OCI-LY7 (cell line): ENCODE measurements around the gene MRTFB. TPM values are rescaled to one million over a fixed set of nuclear protein-coding genes. Genes with fewer than 3 reads are reported as not detected.

Source experiments
- BruUV-seq: library from RNA; stranded (reverse); fragments of 400-500 nt; replicated peaks from 2 replicates; lab custom pipeline; 2021; lab: Mats Ljungman, UMichigan
- CTCF ChIA-PET: fragments of 300-600 bp; sonication (Branson Sonifier 250); formaldehyde crosslinking; loops from one replicate; lab custom pipeline; 2022; ENCODE audit warnings: antibody characterized with exemption; ENCODE audit not compliant: unreplicated experiment; lab: Charles Lee
- POLR2A ChIA-PET: fragments of 300-600 bp; sonication (Branson Sonifier 250); formaldehyde crosslinking; loops from one replicate; lab custom pipeline; 2022; ENCODE audit warnings: antibody characterized with exemption; lab: Charles Lee
- DNase-seq: peaks from one replicate; pipeline ENCODE4 v3.0.0-alpha.2; 2015; ENCODE audit warnings: low spot score
- H2AFZ ChIP-seq: fragments of 200-600 bp; sonication (generic), shearing (Covaris generic); 2 replicates; pipeline ENCODE4 v1.6.1; 2014; ENCODE audit warnings: mild to moderate bottlenecking, antibody characterized with exemption, low read length, moderate library complexity
- H3K27ac ChIP-seq: fragments of 200-600 bp; sonication (generic); 2 replicates; pipeline ENCODE4 v1.5.1; 2014; ENCODE audit warnings: mixed run types, low read depth, mild to moderate bottlenecking, moderate library complexity, low read length, inconsistent platforms; ENCODE audit not compliant: poor library complexity, severe bottlenecking
- H3K36me3 ChIP-seq: fragments of 200-600 bp; sonication (generic); 2 replicates; pipeline ENCODE4 v1.6.1; 2014; ENCODE audit warnings: mild to moderate bottlenecking, antibody characterized with exemption, low read length, moderate library complexity, mixed read lengths; ENCODE audit not compliant: insufficient read depth
- H3K4me1 ChIP-seq: fragments of 200-600 bp; sonication (generic); 2 replicates; pipeline ENCODE4 v1.5.1; 2014; ENCODE audit warnings: mild to moderate bottlenecking, low read length; ENCODE audit not compliant: insufficient read depth, poor library complexity, severe bottlenecking
- H3K4me2 ChIP-seq: fragments of 200-600 bp; sonication (generic); 2 replicates; pipeline ENCODE4 v1.6.1; 2014; ENCODE audit warnings: mild to moderate bottlenecking, low read length
- H3K4me3 ChIP-seq: fragments of 200-600 bp; sonication (generic); 2 replicates; pipeline ENCODE4 v1.5.1; 2014; ENCODE audit warnings: mild to moderate bottlenecking, low read depth, low read length; ENCODE audit not compliant: poor library complexity, severe bottlenecking
- H3K79me2 ChIP-seq: fragments of 200-600 bp; sonication (generic); 2 replicates; pipeline ENCODE4 v1.6.1; 2016; ENCODE audit warnings: low read depth, mild to moderate bottlenecking, low read length, moderate library complexity, mixed read lengths; ENCODE audit not compliant: insufficient read depth
- H3K9me2 ChIP-seq: fragments of 200-600 bp; sonication (generic); 2 replicates; pipeline ENCODE4 v1.6.1; 2016; ENCODE audit warnings: mild to moderate bottlenecking, low read length, mixed read lengths; ENCODE audit not compliant: insufficient read depth
- H3K9me3 ChIP-seq: fragments of 200-600 bp; sonication (generic); 2 replicates; pipeline ENCODE4 v1.6.1; 2014; ENCODE audit warnings: mild to moderate bottlenecking, mixed run types, low read length, mixed read lengths
- H4K20me1 ChIP-seq: fragments of 200-600 bp; sonication (generic); 2 replicates; pipeline ENCODE4 v1.6.1; 2014; ENCODE audit warnings: mild to moderate bottlenecking, antibody characterized with exemption, low read length, moderate library complexity, mixed read lengths; ENCODE audit not compliant: insufficient read depth
- CTCF ChIP-seq: fragments of 200-600 bp; sonication (generic); conservative IDR thresholded peaks from 2 replicates; pipeline ENCODE4 v1.5.1; 2014; ENCODE audit warnings: mild to moderate bottlenecking, antibody characterized with exemption, low read length, moderate library complexity, mixed read lengths
- EZH2phosphoT487 ChIP-seq: fragments of 200-600 bp; sonication (generic); IDR thresholded peaks from 2 replicates; pipeline ENCODE4 v1.6.1; 2018; ENCODE audit warnings: low read depth, borderline replicate concordance, mild to moderate bottlenecking, mixed run types, antibody characterized with exemption, low read length, moderate library complexity, mixed read lengths
- intact Hi-C: fragments of 100-400 bp; cut with micrococcal nuclease; formaldehyde crosslinking; loops from one replicate; pipeline ENCODE4 v1.10.0; 2022; ENCODE audit not compliant: unreplicated experiment
- total RNA-seq, 2 experiments: library from RNA; depleted of rRNA in 1 of 2; stranded (reverse); fragments of >200 nt in 1 of 2; shearing (Covaris generic) in 1 of 2; gene quantifications; 2 replicates each; pipeline ENCODE4 v1.2.3, GENCODE V29; 2014 to 2022

The MRTFB gene
- total RNA-seq, 2 experiments from 2014 or later: 8.5 to 21.4 TPM

GRCh38 chr16:14063618-14064581 lies 7.2 kb upstream of the MRTFB start:
- BruUV-seq: no TSS peak
- CTCF ChIA-PET: no interaction called here

GRCh38 chr16:14069818-14070217 lies 1.3 kb upstream of the MRTFB start:
- BruUV-seq: no TSS peak
- DNase-seq: no peak
- H3K4me3 ChIP-seq: no peak overlapping the region
- H3K27ac ChIP-seq: no peak overlapping the region
- no peaks in the 10 kb centered on the region for H3K9me2 ChIP-seq
- peaks cover 12% of the 10 kb centered on the region for H3K4me1 ChIP-seq
- intact Hi-C loops: no loop called here
- no peaks in the 10 kb centered on the region for H3K79me2 ChIP-seq
- no peak overlapping the region for H3K4me2 ChIP-seq
- no peaks in the 10 kb centered on the region for H3K36me3 ChIP-seq
- H3K9me3 ChIP-seq: no peaks in the 10 kb centered on the region
- H2AFZ ChIP-seq: peak overlapping the region; percentile 95; the same call in 1 of the 2 replicates
- CTCF ChIA-PET: interaction anchor here (1.0 kb wide), 1 partner anchor 15 kb away, joined by 3 read pairs; no protein-coding TSS in a partner anchor
- POLR2A ChIA-PET: interaction anchor here (0.7 kb wide), 1 partner anchor 136 kb away, joined by 3 read pairs; no protein-coding TSS in a partner anchor
- H4K20me1 ChIP-seq: no peaks in the 10 kb centered on the region
- TF ChIP-seq CTCF: no peak
- no peak for TF ChIP-seq EZH2phosphoT487

More at GRCh38 chr16:14063618-14064581, 7.2 kb upstream of the MRTFB start:
- H3K9me2 ChIP-seq: no peaks in the 10 kb centered on the region
- H4K20me1 ChIP-seq: no peaks in the 10 kb centered on the region
- H3K9me3 ChIP-seq: no peaks in the 10 kb centered on the region
- H3K4me2 ChIP-seq: no peak overlapping the region
- H2AFZ ChIP-seq: no peak overlapping the region
- TF ChIP-seq CTCF (no peak), EZH2phosphoT487 (no peak)
- H3K4me3 ChIP-seq: no peak overlapping the region
- DNase-seq: no peak
- intact Hi-C loops: no loop called here
- H3K27ac ChIP-seq: no peak overlapping the region
- no peaks in the 10 kb centered on the region for H3K36me3 ChIP-seq
- no peaks in the 10 kb centered on the region for H3K79me2 ChIP-seq
- POLR2A ChIA-PET: no interaction called here
- H3K4me1 ChIP-seq: no peaks in the 10 kb centered on the region

- intact Hi-C loops: no loop called here
- H4K20me1 ChIP-seq: no peaks in the 10 kb centered on the region
- ChIA-PET CTCF (interaction anchor here (1.0 kb wide), 1 partner anchor 16 kb away, joined by 3 read pairs; no protein-coding TSS in a partner anchor), POLR2A (no interaction called here)
- H3K4me3 ChIP-seq: peak overlapping the region; percentile 99
- H3K27ac ChIP-seq: no peak overlapping the region
- no peak for DNase-seq
- H3K79me2 ChIP-seq: no peaks in the 10 kb centered on the region
- no peaks in the 10 kb centered on the region for H3K36me3 ChIP-seq
- H3K9me2 ChIP-seq: no peaks in the 10 kb centered on the region
- peak overlapping the region; percentile 99 for H3K4me2 ChIP-seq
- peaks cover 12% of the 10 kb centered on the region for H3K4me1 ChIP-seq
- TF ChIP-seq EZH2phosphoT487 (no peak), CTCF (no peak)
- no peaks in the 10 kb centered on the region for H3K9me3 ChIP-seq
- BruUV-seq: no TSS peak
- peak overlapping the region; percentile 95 for H2AFZ ChIP-seq
These were observed 603 bp upstream of the MRTFB start for GRCh38 chr16:14070555-14070876.
